Measurements from ENCODE around the gene NPAS3. TPM values are rescaled to one million over a fixed set of nuclear protein-coding genes. Genes with fewer than 3 reads are reported as not detected.

NPAS3 gene
- total RNA-seq, 1 donor from 2014 or later = 5.2 TPM

DNA sequence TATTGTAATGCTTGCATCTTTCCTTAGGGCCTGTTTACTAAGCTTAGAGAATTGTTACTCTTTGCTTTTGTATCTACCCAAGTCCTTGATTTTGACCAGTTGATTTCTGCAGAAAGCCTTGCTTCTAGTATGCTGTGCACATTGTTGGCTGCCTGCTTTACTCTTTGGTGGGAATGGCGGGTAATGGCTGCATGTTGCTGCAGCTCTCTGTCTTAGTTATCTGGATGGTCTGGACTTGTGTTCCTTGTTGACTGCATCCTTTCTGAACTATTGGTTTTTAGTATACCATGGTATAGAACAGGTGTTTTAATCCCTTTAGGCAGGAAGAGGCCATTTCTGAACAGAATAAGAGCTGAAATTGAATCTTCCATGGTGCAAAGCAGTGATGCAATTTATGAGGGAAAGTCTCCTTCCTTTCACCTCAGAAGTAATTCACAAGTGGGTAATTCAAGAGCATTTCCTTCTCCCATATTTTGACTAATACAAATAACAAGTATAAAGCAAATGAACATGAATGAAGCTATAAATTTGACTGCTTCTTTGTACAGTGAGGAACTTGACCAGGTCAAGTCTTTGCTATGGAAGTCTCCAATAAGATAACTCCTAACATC is 466.4 kb downstream of the NPAS3 start:
- Mint-ChIP-seq H3K4me3 (no peak overlapping the region), H3K9me3 (peaks cover 16% of the 10 kb centered on the region), H3K4me1 (peaks cover 9% of the 10 kb centered on the region), H3K27ac (no peak overlapping the region), H3K27me3 (ENCODE audit: low read depth) (peaks cover 1% of the 10 kb centered on the region), H3K36me3 (no peaks in the 10 kb centered on the region)
- DNase-seq (ENCODE audit: low spot score in 2 of 2, unreplicated experiment in 2 of 2) = no peak
- TF ChIP-seq CTCF (IDR thresholded peaks at IDR 0.05; ENCODE audit: unreplicated experiment) = no peak

- Mint-ChIP-seq H3K4me1 (peaks cover 5% of the 10 kb centered on the region), H3K36me3 (no peaks in the 10 kb centered on the region)
These were observed 468.1 kb downstream of the NPAS3 start for GRCh38 chr14:33406766-33407165.

DNA sequence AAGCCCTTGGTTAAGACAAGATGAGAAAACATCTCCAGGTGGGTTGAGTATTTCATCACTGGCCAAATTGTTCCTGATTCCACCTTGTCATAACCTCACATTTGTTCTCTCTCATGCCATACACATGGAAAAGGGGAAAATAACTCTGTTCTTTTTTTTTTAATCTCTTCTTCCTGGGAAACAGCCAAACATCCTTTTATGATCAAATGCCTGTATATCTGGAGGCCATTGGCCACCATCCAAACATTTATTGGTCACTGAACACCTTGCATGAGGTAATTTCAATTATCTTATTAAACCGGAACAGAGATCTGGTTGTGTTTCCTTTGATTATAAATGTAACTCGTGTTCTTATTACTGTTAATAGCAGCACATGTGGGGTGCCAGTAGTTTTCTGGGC is 469.6 kb downstream of the NPAS3 start:
- H3K9me3 Mint-ChIP-seq = peaks cover 16% of the 10 kb centered on the region
- H3K27me3 Mint-ChIP-seq (ENCODE audit: low read depth) = peaks cover 1% of the 10 kb centered on the region
- no peak for TF ChIP-seq CTCF (IDR thresholded peaks at IDR 0.05; ENCODE audit: unreplicated experiment)
- no peak overlapping the region for H3K27ac Mint-ChIP-seq
- no peak overlapping the region for H3K4me3 Mint-ChIP-seq
- no peak for DNase-seq (ENCODE audit: low spot score in 2 of 2, unreplicated experiment in 2 of 2)
- peaks cover 5% of the 10 kb centered on the region for H3K4me1 Mint-ChIP-seq
- no peaks in the 10 kb centered on the region for H3K36me3 Mint-ChIP-seq

More at GRCh38 chr14:33406766-33407165, 468.1 kb downstream of the NPAS3 start:
- no peak for TF ChIP-seq CTCF (IDR thresholded peaks at IDR 0.05; ENCODE audit: unreplicated experiment)
- Mint-ChIP-seq H3K27me3 (ENCODE audit: low read depth) (peaks cover 1% of the 10 kb centered on the region), H3K9me3 (peaks cover 16% of the 10 kb centered on the region), H3K4me3 (no peak overlapping the region), H3K27ac (no peak overlapping the region)
- no peak for DNase-seq (ENCODE audit: low spot score in 2 of 2, unreplicated experiment in 2 of 2)

DNA sequence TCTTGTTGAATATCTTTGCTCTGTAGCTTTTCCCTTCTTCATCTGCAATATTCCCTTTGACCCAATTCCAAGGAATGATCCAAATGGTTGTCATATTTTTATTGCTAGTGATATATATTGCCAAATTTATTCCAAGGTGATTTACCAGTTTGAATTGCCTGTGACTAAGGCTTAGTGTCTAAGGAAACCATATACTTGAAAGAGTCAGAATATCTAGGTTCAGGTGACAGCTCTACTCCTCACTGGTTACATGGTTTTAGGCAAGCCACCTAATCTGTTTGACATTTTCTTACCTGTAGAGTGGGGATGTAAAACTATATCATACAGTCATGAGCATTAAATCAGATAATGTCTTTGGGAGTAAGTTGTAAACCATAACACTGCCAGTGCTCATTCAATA is 473.8 kb downstream of the NPAS3 start:
- DNase-seq (ENCODE audit: low spot score in 2 of 2, unreplicated experiment in 2 of 2) = no peak
- no peak overlapping the region for H3K27ac Mint-ChIP-seq
- no peak for TF ChIP-seq CTCF (IDR thresholded peaks at IDR 0.05; ENCODE audit: unreplicated experiment)
- H3K27me3 Mint-ChIP-seq (ENCODE audit: low read depth) = peaks cover 1% of the 10 kb centered on the region
- H3K9me3 Mint-ChIP-seq = no peaks in the 10 kb centered on the region
- no peaks in the 10 kb centered on the region for H3K36me3 Mint-ChIP-seq
- peaks cover 10% of the 10 kb centered on the region for H3K4me1 Mint-ChIP-seq
- no peak overlapping the region for H3K4me3 Mint-ChIP-seq

GRCh38 chr14:33413381-33413780 is 474.7 kb downstream of the NPAS3 start:
- no peak overlapping the region for H3K4me3 Mint-ChIP-seq
- H3K36me3 Mint-ChIP-seq = no peaks in the 10 kb centered on the region
- no peak for TF ChIP-seq CTCF (IDR thresholded peaks at IDR 0.05; ENCODE audit: unreplicated experiment)
- no peaks in the 10 kb centered on the region for H3K9me3 Mint-ChIP-seq
- DNase-seq (ENCODE audit: low spot score in 2 of 2, unreplicated experiment in 2 of 2) = no peak
- H3K27me3 Mint-ChIP-seq (ENCODE audit: low read depth) = peaks cover 1% of the 10 kb centered on the region
- no peak overlapping the region for H3K27ac Mint-ChIP-seq
- H3K4me1 Mint-ChIP-seq = peaks cover 7% of the 10 kb centered on the region

- H3K27me3 Mint-ChIP-seq (ENCODE audit: low read depth) = no peaks in the 10 kb centered on the region
- no peaks in the 10 kb centered on the region for H3K36me3 Mint-ChIP-seq
- no peak overlapping the region for H3K27ac Mint-ChIP-seq
- no peak for DNase-seq (ENCODE audit: low spot score in 2 of 2, unreplicated experiment in 2 of 2)
- TF ChIP-seq CTCF (IDR thresholded peaks at IDR 0.05; ENCODE audit: unreplicated experiment) = no peak
- no peaks in the 10 kb centered on the region for H3K9me3 Mint-ChIP-seq
- H3K4me1 Mint-ChIP-seq = peaks cover 9% of the 10 kb centered on the region
- H3K4me3 Mint-ChIP-seq = no peak overlapping the region
These were observed 475.4 kb downstream of the NPAS3 start for GRCh38 chr14:33414041-33414440.

Measured in mesothelial cell of epicardium (in vitro differentiated cells).